ENCODE measurements around the gene SKA3.
"Not testable (repeated sequence)": the region's sequence is repeated elsewhere in the genome, so short reads cannot be mapped to it uniquely, and the experiment has no call there.

The SKA3 gene

DNA sequence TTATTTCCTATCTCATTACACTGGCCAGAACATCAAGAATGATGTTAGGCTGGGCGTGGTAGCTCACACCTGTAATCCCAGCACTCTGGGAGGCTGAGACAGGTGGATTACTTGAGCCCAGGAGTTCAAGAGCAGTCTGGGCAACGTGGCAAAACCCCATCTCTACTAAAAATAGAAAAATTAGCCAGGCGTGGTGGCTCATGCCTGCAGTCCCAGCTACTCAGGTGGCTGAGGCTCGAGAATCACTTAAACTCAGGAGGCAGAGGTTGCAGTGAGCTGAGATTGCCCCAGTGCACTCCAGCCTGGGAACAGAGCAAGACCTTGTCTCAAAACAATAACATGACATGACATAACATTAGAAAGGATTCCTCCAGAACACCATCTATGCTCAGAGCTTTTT lies 10.7 kb downstream of the SKA3 start:
- DNase-seq = not testable (repeated sequence)

DNA sequence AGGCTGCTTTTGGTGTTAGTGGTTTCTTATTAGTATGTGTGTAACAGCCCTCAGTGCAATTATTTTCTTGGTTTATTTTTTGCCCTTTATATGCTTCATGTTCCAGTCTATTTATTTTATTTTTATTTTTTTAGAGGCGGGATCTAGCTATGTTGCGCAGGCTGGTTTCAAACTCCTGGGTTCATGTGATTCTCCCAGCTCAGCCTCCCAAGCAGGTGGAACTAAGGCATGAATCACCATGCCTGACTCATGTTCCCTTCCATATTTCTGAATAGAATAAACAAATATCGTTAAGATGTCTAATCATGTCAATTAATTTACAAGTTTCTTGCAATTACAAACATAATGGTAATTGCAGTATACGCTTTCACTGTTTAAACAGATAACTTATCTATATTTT lies 11.7 kb downstream of the SKA3 start:
- DNase-seq = no peak

DNA sequence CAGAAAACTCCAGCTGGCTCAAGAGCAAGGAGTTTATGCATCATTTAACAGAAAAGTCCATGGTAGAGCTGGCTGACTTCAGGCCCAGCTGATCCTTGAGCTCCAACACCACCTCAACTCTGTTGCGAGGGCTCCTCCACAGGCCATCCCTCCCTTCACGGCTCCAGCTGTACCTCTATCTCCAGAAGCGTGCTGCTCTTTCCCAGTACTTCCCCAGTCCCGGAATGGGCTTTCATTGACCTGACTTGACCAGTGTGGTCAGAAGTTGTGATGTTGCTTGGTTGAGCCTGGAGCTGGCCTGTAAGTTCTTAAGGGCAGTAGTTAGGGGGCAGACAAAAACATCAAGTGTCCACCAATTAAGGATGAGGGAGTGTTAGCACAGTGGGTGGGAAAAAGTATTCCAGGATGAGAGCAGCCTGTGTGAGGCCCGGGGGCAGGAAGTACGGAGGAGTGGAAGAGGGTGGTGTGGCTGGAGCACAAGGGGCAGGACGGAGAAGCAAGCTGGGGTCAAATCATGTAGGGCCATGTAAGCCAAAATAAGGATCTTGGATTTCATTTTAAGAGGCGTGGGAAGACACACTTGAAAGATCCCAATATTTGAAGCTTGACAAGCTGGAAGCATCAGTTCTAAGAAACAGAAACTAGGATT lies 24.0 kb downstream of the SKA3 start:
- no peak for DNase-seq

DNA sequence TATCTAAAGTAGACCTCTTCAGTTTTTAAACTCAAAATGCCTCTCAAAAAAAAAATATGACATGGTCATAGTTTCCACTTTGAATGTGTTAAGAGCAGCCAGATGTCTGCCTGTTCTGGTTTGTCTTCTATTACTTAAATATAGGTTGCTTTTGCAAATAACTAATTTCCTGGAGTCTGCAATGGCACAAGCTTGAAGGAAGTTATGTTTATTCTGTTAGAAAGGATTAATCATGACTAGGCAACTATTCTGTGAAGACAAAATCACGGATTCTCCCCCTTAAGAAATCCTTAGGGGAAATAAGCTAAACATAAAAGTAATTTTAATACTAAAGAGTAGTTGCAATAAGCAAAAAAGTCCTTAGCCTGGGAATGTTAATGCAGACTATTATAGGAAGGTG lies 26.3 kb downstream of the SKA3 start:
- no peak for DNase-seq

GRCh38 chr13:21149568-21149967 lies 26.8 kb downstream of the SKA3 start:
- DNase-seq = no peak

GRCh38 chr13:21148557-21149258 lies 27.6 kb downstream of the SKA3 start:
- DNase-seq = no peak

- DNase-seq = no peak
Observed at GRCh38 chr13:21147827-21148226, 28.5 kb downstream of the SKA3 start.

GRCh38 chr13:21142766-21143165 lies 33.6 kb downstream of the SKA3 start:
- DNase-seq = no peak

- DNase-seq = no peak
Observed at GRCh38 chr13:21139374-21139773, 37.0 kb downstream of the SKA3 start.

- DNase-seq = no peak
Observed at GRCh38 chr13:21138561-21138960, 37.8 kb downstream of the SKA3 start.

DNA sequence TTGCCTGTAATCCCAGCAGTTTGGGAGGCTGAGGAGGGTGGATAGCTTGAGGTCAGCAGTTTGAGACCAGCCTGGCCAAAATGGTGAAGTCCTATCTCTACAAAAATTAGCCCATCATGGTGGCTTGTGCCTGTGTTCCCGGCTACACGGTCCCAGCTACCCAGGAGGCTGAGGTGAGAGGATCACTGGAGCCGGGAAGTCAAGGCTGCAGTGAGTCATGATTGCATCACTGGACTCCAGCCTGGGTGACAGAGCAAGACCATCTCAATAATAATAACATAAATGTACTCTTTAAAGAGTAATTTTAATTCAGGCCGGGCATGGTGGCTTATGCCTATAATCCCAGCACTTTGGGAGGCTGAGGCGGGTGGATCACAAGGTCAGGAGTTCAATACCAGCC lies 38.7 kb downstream of the SKA3 start:
- DNase-seq = no peak

- not testable (repeated sequence) for DNase-seq
Observed at GRCh38 chr13:21135833-21136232, 40.5 kb downstream of the SKA3 start.

- DNase-seq = no peak
Observed at GRCh38 chr13:21134475-21134874, 41.9 kb downstream of the SKA3 start.

GRCh38 chr13:21133077-21133476 lies 43.3 kb downstream of the SKA3 start:
- no peak for DNase-seq

DNA sequence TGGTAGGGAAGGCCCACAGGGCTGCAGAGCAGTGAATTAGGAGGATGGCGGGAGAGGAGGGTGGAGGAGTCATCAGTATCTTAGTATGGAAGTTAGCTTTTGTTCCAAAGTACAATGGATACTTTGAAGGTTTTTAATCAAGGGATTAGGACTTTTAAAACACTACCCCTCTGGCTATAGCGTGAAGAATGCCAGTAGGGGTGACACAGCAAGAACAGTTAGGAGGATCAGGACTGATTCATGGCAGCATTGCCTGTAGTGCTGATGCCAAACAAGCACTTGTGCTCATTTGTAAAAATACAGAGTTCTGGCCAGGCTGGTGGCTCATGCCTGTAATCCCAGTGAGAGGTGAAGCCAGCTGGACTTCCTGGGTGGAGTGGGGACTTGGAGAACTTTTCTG lies 46.2 kb downstream of the SKA3 start:
- DNase-seq = no peak

- DNase-seq = no peak
Observed at GRCh38 chr13:21124852-21125251, 51.5 kb downstream of the SKA3 start.

DNA sequence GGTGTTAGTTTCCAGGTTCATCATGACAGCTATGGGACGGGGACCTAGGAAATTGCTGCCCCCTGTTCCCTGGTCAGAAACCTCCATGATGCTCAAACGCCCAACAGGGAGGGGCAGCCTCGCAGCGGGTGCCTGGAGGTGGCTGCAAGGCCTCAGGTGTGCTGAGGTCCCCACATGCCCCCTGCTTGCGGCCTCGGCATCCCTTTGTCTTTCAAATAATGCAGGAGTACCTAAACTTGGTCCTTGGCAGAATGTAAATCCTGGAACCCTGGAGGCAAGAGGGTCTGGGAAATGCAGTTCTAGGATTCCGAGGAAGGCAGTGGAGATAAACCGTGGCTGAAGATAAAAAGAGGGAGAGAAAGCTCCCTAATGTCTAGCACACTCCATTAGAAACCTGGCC lies 52.4 kb downstream of the SKA3 start:
- no peak for DNase-seq

DNA sequence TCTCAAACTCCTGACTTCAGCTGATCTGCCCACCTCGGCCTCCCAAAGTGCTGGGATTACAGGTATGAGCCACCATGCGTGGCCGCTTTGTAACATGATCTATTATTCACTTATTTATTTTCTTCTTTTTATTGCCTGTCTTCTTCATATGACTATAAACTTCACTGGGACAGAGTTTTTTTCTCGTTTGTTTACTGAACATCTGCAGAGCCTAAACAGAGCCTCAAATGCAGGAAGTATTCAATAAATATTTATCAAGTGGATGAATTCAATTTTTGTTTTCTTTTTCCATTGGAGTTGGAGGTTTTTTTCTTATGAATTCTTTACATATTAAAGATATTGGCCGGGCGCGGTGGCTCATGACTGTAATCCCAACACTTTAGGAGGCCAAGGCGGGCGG lies 54.7 kb downstream of the SKA3 start:
- no peak for DNase-seq

DNA sequence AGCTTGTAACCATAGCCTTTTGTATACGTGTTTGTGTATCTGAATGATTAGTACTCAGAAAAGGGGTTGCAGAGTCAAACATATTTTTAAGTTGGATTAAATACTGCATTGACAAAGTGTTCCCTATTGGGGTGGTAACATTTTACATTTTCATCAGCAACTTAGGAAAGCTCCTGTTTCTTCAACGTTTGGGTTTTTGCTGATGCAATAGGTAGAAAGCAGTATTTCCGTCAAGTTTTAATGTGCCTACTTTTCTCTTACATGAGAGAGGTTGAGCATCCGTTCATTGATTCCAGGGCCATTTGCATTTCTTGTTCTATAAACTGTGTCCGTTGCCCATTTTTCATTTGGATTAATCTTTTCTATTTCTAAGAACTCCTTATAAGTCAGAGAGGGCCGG lies 56.2 kb downstream of the SKA3 start:
- DNase-seq = no peak

GRCh38 chr13:21119526-21119925 lies 56.8 kb downstream of the SKA3 start:
- DNase-seq = no peak

- DNase-seq = no peak
Observed at GRCh38 chr13:21118180-21118579, 58.2 kb downstream of the SKA3 start.

- no peak for DNase-seq
Observed at GRCh38 chr13:21117104-21117809, 59.1 kb downstream of the SKA3 start.

DNA sequence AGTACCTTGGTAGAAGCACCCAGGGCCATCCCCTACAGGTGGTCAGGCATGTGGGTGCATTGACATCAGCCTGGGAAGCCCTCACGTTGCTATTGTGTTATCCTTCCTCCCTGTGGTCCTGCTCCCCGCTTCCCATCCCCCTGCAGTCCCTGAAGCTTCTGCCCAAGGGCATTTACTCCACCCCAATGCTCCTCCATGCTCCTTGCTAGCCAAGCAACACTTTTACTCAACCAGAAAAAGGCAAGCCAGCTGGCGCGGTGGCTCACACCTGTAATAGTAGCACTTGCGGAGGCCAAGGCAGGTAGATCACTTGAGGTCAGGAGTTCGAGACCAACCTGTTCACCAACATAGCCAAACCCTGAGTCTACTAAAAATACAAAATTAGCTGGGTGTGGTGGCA lies 60.2 kb downstream of the SKA3 start:
- no peak for DNase-seq

DNA sequence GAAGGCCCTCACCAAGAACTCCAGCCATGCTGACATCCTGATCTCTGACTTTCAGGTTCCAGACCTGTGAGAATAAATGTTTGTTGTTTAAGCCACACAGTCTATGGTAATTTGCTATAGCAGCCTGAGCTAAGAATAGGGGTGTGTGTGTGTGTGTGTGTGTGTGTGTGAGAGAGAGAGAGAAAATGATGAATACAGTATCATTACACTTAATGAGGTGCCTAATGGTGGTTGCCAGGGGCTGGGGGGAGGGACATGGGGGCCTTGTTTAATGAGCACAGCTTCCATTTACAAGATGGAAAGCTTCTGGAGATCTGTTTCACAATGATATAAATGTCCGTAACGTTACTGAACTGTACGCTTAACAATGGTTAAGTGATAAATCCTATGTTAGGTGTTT lies 61.1 kb downstream of the SKA3 start:
- no peak for DNase-seq
